ENCODE measurements around the gene MSANTD7.

- TF ChIP-seq CTCF (optimal IDR thresholded peaks at IDR 0.05 in 1 of 3, IDR thresholded peaks at IDR 0.05 in 1 of 3, conservative IDR thresholded peaks at IDR 0.05 in 1 of 3; ENCODE audit: extremely low read depth in 1 of 3, insufficient read depth in 2 of 3, low read length in 3 of 3) (no peak), EZH2 (IDR thresholded peaks at IDR 0.05; ENCODE audit: low read length) (no peak)
Observed at GRCh38 chr10:14820010-14820774, 17.9 kb upstream of the MSANTD7 start.

All from keratinocyte (primary cell).